ENCODE measurements around the gene TMEM140. TPM values are rescaled to one million over a fixed set of nuclear protein-coding genes. Genes with fewer than 3 reads are reported as not detected.

TMEM140 gene
- total RNA-seq, 4 donors from 2014 or later, result 9.3 to 21.8 (median 16.0) TPM

GRCh38 chr7:135158141-135158655, 10.3 kb downstream of the TMEM140 start:
- H3K36me3 ChIP-seq, result no peaks in the 10 kb centered on the region
- TF ChIP-seq POLR2A (IDR thresholded peaks at IDR 0.05) (no peak), POLR2AphosphoS5 (IDR thresholded peaks at IDR 0.05) (no peak), EP300 (IDR thresholded peaks at IDR 0.05) (no peak), CTCF (IDR thresholded peaks at IDR 0.05) (no peak)
- peaks cover 0 to 11% (median 0%) of the 10 kb centered on the region in 3 donors for H3K9me3 ChIP-seq
- no peak overlapping the region for H3K4me3 ChIP-seq
- H3K27ac ChIP-seq, result peak overlapping the region in 2 of 4 donors; percentile 0 to 7
- H3K27me3 ChIP-seq, result no peaks in the 10 kb centered on the region
- peaks cover 0 to 51% (median 9%) of the 10 kb centered on the region in 3 donors for H3K4me1 ChIP-seq
- peak; percentile 11 for ATAC-seq
- 80 to 100% methylated on average over 1 of the region's 1 CpG for WGBS, 2 donors (ENCODE audit: low coverage in 1 of 2)

GRCh38 chr7:135158874-135159273, 11.0 kb downstream of the TMEM140 start:
- H3K36me3 ChIP-seq, result peaks cover 0 to 4% of the 10 kb centered on the region in 2 donors
- ATAC-seq, result no peak
- no peak for TF ChIP-seq POLR2A (IDR thresholded peaks at IDR 0.05)
- TF ChIP-seq POLR2AphosphoS5 (IDR thresholded peaks at IDR 0.05), result no peak
- no peak for TF ChIP-seq EP300 (IDR thresholded peaks at IDR 0.05)
- TF ChIP-seq CTCF (IDR thresholded peaks at IDR 0.05), result no peak
- H3K27me3 ChIP-seq, result no peaks in the 10 kb centered on the region
- peaks cover 0 to 54% (median 9%) of the 10 kb centered on the region in 3 donors for H3K4me1 ChIP-seq
- H3K9me3 ChIP-seq, result peaks cover 0 to 11% (median 0%) of the 10 kb centered on the region in 3 donors
- no peak overlapping the region for H3K4me3 ChIP-seq
- 58% methylated on average over 3 of the region's 6 CpGs; no CpG with 5 or more reads in 1 of the 2 donors for WGBS, 2 donors (ENCODE audit: low coverage in 1 of 2)
- H3K27ac ChIP-seq, result peak overlapping the region in 3 of 4 donors; percentile 0 to 16 (median 7)

GRCh38 chr7:135159359-135160085, 11.7 kb downstream of the TMEM140 start:
- Histone ChIP-seq H3K4me3 (no peak overlapping the region), H3K27me3 (no peaks in the 10 kb centered on the region), H3K4me1 (peaks cover 0 to 60% (median 11%) of the 10 kb centered on the region in 3 donors), H3K36me3 (peaks cover 0 to 11% of the 10 kb centered on the region in 2 donors), H3K9me3 (peaks cover 0 to 11% (median 0%) of the 10 kb centered on the region in 3 donors), H3K27ac (peak overlapping the region in 3 of 4 donors; percentile 33 to 55 (median 51))
- WGBS, 2 donors (ENCODE audit: low coverage in 1 of 2), result 58 to 90% methylated on average over 2 of the region's 2 CpGs
- no peak for TF ChIP-seq POLR2AphosphoS5 (IDR thresholded peaks at IDR 0.05)
- no peak for TF ChIP-seq CTCF (IDR thresholded peaks at IDR 0.05)
- TF ChIP-seq POLR2A (IDR thresholded peaks at IDR 0.05), result no peak
- no peak for TF ChIP-seq EP300 (IDR thresholded peaks at IDR 0.05)
- ATAC-seq, result no peak

GRCh38 chr7:135160098-135160857, 12.4 kb downstream of the TMEM140 start:
- WGBS, 2 donors (ENCODE audit: low coverage in 1 of 2), result 55 to 56% methylated on average over 4 to 5 of the region's 5 CpGs
- peaks cover 0 to 11% (median 0%) of the 10 kb centered on the region in 3 donors for H3K9me3 ChIP-seq
- peak; percentile 36 for ATAC-seq
- TF ChIP-seq CTCF (IDR thresholded peaks at IDR 0.05) (no peak), POLR2A (IDR thresholded peaks at IDR 0.05) (no peak), EP300 (IDR thresholded peaks at IDR 0.05) (no peak), POLR2AphosphoS5 (IDR thresholded peaks at IDR 0.05) (no peak)
- no peak overlapping the region for H3K4me3 ChIP-seq
- H3K4me1 ChIP-seq, result peaks cover 0 to 68% (median 13%) of the 10 kb centered on the region in 3 donors
- peaks cover 0 to 18% of the 10 kb centered on the region in 2 donors for H3K36me3 ChIP-seq
- H3K27me3 ChIP-seq, result no peaks in the 10 kb centered on the region
- peak overlapping the region in 3 of 4 donors; percentile 51 to 64 (median 55) for H3K27ac ChIP-seq

Measured in gastroesophageal sphincter (tissue), 4 donors.